Left colon (tissue), 2 donors: Measurements from ENCODE around the gene LLGL2. TPM values are rescaled to one million over a fixed set of nuclear protein-coding genes. Genes with fewer than 3 reads are reported as not detected.
"Not testable (repeated sequence)": the region's sequence is repeated elsewhere in the genome, so short reads cannot be mapped to it uniquely, and the experiment has no call there.

Source experiments
- ATAC-seq: fragments of 200-7000 bp; cut with Tn5 transposase; one replicate; pipeline ENCODE4 v1.9.1; 2020; ENCODE audit warnings: mild to moderate bottlenecking, moderate library complexity
- DNase-seq, 2 donors: peaks; one replicate each; pipeline ENCODE4 v3.0.0-alpha.2; 2020
- intact Hi-C, 2 donors: fragments of 100-400 bp; cut with DNase I in 1 of 2; cut with micrococcal nuclease in 1 of 2; formaldehyde crosslinking; loops; one replicate each; pipeline versions ENCODE4 v1.11.2 to v1.14.0; 2022; cut with DNase I, micrococcal nuclease
- total RNA-seq, 2 donors: library from RNA; stranded (reverse); fragmentation: NEBNext Ultra II Directional; extraction: Animal tissue kit (Norgen Biotek cat#: 25700); gene quantifications; one replicate each; pipeline ENCODE4 v1.2.1, GENCODE V29; 2021
- donor health status: DM: no; HTN: no; CAD: no.
- donor health status: DM: yes; HTN: yes; CAD: no.

Gene LLGL2
- total RNA-seq, 2 donors from 2014 or later, result 447 to 529 TPM

- ATAC-seq (no peak), DNase-seq (no peak)
- intact Hi-C loops, result no loop called here
Observed at GRCh38 chr17:75592348-75593020, 67.0 kb downstream of the LLGL2 start.

- intact Hi-C loops, DNase-seq, ATAC-seq: not testable (repeated sequence)
Observed at GRCh38 chr17:75593430-75593829, 67.9 kb downstream of the LLGL2 start.

GRCh38 chr17:75594499-75595283 lies 69.2 kb downstream of the LLGL2 start:
- intact Hi-C loops, result no loop called here
- ATAC-seq (peak; percentile 3), DNase-seq (peak in 1 of 2 donors; percentile 26)

GRCh38 chr17:75595284-75595919 lies 69.9 kb downstream of the LLGL2 start:
- intact Hi-C loops, result no loop called here
- ATAC-seq, result no peak
- no peak for DNase-seq

- intact Hi-C loops, result no loop called here
- ATAC-seq (no peak), DNase-seq (no peak)
Observed at GRCh38 chr17:75595920-75596313, 70.4 kb downstream of the LLGL2 start.

GRCh38 chr17:75596320-75597087 lies 71.0 kb downstream of the LLGL2 start:
- intact Hi-C loops, result no loop called here
- no peak for DNase-seq
- ATAC-seq, result no peak

- DNase-seq (peak; percentile 75 to 87), ATAC-seq (peak; percentile 82)
- intact Hi-C loops, result no loop called here
Observed at GRCh38 chr17:75601057-75601987, 75.8 kb downstream of the LLGL2 start.

GRCh38 chr17:75602644-75603043 lies 77.1 kb downstream of the LLGL2 start:
- intact Hi-C loops, result no loop called here
- ATAC-seq (no peak), DNase-seq (no peak)

- intact Hi-C loops, result no loop called here
- no peak for ATAC-seq
- DNase-seq, result no peak
Observed at GRCh38 chr17:75603123-75603522, 77.6 kb downstream of the LLGL2 start.

- ATAC-seq (peak; percentile 64), DNase-seq (peak; percentile 44 to 69)
- intact Hi-C loops, result no loop called here
Observed at GRCh38 chr17:75604034-75604695, 78.7 kb downstream of the LLGL2 start.

- no peak for ATAC-seq
- DNase-seq, result no peak
- intact Hi-C loops, result no loop called here
Observed at GRCh38 chr17:75605790-75606189, 80.3 kb downstream of the LLGL2 start.

- no peak for DNase-seq
- no peak for ATAC-seq
- intact Hi-C loops, result no loop called here
Observed at GRCh38 chr17:75607086-75607485, 81.6 kb downstream of the LLGL2 start.

- peak; percentile 67 for ATAC-seq
- peak; percentile 87 to 90 for DNase-seq
- intact Hi-C loops, result no loop called here
Observed at GRCh38 chr17:75610103-75610984, 84.8 kb downstream of the LLGL2 start.

- ATAC-seq, result peak; percentile 51
- intact Hi-C loops, result no loop called here
- DNase-seq, result peak in 1 of 2 donors; percentile 46
Observed at GRCh38 chr17:75611851-75612429, 86.4 kb downstream of the LLGL2 start.

GRCh38 chr17:75612906-75613626 lies 87.6 kb downstream of the LLGL2 start:
- no peak for DNase-seq
- intact Hi-C loops, result no loop called here
- ATAC-seq, result no peak

- DNase-seq, result no peak
- ATAC-seq, result no peak
- intact Hi-C loops, result no loop called here
Observed at GRCh38 chr17:75614006-75614405, 88.5 kb downstream of the LLGL2 start.
